Erythroblast (primary cell): ENCODE results near the gene MFSD2A.
A peak's percentile ranks its signal among the peaks of the same experiment; 100 is the strongest.
"Not testable (repeated sequence)": the region's sequence is repeated elsewhere in the genome, so short reads cannot be mapped to it uniquely, and the experiment has no call there.

Experiments used
- DNase-seq, 2 experiments: peaks; one replicate each; lab custom pipeline; 2025; lab: John Stamatoyannopoulos, UW
- GATA1 ChIP-seq: IDR thresholded peaks from 2 replicates; pipeline ENCODE4 v1.6.1; 2011; ENCODE audit warnings: low read depth, mild to moderate bottlenecking, control low read depth, low read length, moderate library complexity
- POLR2A ChIP-seq: IDR thresholded peaks from 2 replicates; pipeline ENCODE4 v1.6.1; 2011; ENCODE audit warnings: mild to moderate bottlenecking, low read length

MFSD2A gene

DNA sequence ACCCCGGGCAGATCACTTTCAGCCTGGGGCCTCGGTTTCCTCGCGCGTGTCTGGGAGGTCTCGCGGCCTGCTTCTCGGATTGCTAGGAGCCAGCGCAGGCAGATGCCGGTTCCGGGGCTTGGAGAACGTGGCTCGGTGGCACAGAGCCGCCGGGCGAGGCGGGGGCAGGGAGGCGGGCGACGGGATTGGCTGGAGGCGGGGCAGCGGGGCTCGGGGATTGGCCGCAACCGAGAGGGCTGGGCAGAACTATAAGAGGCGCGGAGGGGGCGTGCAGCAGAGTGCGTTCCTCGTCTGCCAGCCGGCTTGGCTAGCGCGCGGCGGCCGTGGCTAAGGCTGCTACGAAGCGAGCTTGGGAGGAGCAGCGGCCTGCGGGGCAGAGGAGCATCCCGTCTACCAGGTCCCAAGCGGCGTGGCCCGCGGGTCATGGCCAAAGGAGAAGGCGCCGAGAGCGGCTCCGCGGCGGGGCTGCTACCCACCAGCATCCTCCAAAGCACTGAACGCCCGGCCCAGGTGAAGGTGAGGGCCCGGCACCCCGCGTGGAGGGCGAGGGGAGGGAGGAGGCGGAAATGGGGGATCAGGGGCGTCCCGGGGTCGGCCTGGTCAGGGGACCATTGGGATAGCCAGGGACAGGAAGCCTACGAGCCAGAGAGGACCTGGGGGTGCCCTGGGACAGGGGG, at the start of gene MFSD2A:
Gene MFSD2A (plus strand): TSS at position 276 of the 677 bp plus-strand sequence. CDS start 148 bp downstream, at position 424.
- TF ChIP-seq GATA1, result no peak
- peak; percentile 52 for TF ChIP-seq POLR2A
- DNase-seq, result peak; percentile 71

- no peak for TF ChIP-seq GATA1
- no peak for TF ChIP-seq POLR2A
- no peak for DNase-seq
Measured at GRCh38 chr1:39905172-39905571, 49.8 kb upstream of the MFSD2A start.

DNA sequence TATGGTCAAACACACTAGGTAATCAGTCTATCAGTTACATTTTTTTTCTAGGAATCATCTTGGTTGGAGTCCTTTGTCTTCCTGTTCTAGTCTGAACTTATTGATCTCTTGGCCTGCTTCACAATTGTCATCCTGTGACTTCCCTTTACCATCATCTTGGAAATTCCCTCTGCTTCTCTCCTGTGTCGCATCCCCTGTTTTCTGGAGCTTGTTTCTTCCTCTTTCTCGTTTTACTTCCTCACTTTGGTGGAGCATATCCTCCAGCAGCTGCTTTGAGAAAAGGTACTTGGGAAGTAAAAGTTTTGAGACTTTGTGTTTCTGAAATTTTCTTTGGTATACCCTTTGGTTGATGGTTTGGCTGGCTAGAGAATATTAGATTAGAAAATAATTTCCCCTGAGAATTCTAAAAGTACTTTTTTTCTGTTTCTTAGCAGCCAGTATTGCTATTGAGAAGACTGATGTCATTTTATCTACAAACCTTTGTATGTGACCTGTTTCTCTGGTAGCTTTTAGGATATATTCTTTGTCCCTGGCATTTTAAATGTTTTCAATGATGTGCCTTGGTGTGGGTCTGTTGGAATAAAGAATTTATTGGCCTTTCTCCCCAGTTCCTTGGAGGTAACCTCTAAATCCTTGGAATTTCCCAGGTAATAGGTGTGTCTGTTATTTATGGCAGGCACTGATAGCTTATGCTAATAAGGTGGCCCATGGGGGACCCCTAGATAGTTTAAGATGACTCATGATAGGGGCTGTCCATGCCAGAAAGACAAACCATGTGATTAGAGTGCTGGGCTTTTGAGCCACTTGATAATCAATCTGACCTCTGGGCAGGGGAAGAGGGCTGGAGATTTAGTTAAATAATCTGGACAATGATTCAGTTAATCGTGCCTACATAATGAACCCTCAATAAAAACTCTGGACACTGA, 47.2 kb upstream of the MFSD2A start:
- no peak for DNase-seq
- TF ChIP-seq POLR2A (no peak), GATA1 (no peak)

DNA sequence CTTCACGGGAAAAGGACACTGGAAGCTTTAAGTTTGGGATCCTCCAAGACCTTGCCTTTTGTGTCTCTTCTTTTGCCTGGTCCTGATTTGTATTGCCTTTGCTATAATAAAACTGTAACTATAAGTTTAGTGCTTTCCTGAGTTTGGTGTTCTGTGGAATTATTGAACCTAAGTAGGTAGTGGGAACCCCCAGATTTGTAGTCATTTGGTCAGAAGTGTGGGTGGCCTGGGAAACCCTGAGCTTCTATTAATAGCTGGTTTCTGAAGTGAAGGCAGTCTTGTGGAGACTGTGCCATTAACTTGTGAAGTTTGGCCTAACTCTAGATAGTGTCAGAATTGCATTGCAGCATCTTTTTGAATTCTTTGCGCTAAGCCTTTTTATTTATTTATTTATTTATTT, 46.4 kb upstream of the MFSD2A start:
- DNase-seq, result no peak
- TF ChIP-seq POLR2A (no peak), GATA1 (no peak)

DNA sequence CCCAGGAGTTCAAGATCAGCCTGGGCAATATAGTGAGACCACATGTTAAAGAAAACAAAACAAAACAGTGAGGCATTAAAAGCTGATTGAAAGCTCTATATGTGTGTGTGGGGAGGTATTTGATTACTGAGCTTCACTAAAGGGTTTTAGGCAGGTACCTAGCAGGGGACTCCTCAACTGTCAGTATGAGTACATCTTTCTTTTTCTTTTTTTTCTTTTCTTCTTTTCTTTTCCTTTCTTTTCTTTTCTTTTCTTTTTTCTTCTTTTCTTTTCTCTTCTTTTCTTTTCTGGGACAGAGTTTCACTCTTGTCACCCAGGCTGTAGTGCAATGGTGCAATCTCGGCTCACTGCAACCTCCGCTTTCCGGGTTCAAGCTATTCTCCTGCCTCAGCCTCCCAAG, 44.7 kb upstream of the MFSD2A start:
- DNase-seq, result no peak

DNA sequence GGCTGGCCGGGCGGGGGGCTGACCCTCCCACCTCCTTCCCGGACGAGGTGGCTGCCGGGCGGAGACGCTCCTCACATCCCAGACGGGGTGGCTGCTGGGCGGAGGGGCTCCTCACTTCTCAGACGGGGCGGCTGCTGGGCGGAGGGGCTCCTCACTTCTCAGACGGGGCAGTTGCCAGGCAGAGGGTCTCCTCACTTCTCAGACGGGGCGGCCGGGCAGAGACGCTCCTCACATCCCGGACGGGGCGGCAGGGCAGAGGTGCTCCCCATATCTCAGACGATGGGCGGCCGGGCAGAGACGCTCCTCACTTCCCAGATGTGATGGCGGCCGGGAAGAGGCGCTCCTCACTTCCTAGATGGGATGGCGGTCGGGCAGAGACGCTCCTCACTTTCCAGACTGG, 41.8 kb upstream of the MFSD2A start:
- not testable (repeated sequence) for DNase-seq

More for the DNA sequence above, 44.7 kb upstream of the MFSD2A start:
- no peak for TF ChIP-seq POLR2A
- no peak for TF ChIP-seq GATA1

DNA sequence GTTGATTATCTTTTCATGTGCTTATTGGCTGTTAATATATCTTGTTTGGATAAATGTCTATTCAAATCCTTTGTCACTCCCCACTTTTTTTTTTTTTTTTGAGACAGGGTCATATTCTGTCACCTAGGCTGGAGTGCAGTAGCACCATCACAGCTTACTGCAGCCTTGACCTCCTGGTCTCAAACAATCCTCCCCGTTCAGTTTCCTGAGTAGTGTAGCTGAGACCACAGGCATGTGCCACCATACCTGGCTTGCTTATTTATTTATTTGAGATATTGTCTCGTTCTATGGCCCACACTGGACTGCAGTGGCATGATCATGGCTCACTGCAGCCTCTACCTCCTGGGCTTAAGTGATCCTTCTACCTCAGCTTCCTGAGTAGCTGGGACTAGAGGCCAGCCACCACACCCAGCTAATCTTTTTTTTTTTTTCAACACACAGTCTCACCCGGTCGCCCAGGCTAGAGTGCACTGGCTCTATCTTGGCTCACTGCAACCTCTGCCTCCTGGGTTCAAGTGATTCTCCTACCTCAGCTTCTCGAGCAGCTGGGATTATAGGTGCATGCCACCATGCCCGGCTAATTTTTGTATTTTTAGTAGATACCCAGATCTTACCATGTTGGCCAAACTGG, 39.3 kb upstream of the MFSD2A start:
- TF ChIP-seq GATA1 (no peak), POLR2A (no peak)
- DNase-seq, result no peak

DNA sequence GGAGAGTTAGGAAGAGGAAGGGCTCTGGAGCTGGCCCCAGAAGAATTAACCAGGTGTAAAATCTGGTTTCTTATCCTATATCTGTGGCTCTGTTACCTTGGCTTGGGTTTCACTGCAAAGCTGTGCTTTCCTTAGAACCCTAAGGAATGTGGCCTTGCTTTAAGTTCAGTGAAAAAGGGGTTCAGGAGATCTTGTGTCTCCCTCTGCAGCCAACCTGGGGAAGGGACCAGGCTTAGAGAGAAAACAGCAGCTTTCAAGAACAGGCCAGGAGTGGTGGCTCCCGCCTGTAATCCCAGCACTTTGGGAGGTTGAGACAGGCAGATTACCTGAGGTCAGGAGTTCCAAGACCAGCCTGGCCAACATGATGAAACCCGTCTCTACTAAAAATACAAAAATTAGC, 37.1 kb upstream of the MFSD2A start:
- TF ChIP-seq GATA1 (no peak), POLR2A (no peak)
- no peak for DNase-seq

GRCh38 chr1:39919545-39919944, 35.4 kb upstream of the MFSD2A start:
- peak; percentile 27 to 42 for DNase-seq
- no peak for TF ChIP-seq GATA1
- TF ChIP-seq POLR2A, result no peak

- DNase-seq, result no peak
- no peak for TF ChIP-seq POLR2A
- no peak for TF ChIP-seq GATA1
Measured at GRCh38 chr1:39922251-39922688, 32.7 kb upstream of the MFSD2A start.

DNA sequence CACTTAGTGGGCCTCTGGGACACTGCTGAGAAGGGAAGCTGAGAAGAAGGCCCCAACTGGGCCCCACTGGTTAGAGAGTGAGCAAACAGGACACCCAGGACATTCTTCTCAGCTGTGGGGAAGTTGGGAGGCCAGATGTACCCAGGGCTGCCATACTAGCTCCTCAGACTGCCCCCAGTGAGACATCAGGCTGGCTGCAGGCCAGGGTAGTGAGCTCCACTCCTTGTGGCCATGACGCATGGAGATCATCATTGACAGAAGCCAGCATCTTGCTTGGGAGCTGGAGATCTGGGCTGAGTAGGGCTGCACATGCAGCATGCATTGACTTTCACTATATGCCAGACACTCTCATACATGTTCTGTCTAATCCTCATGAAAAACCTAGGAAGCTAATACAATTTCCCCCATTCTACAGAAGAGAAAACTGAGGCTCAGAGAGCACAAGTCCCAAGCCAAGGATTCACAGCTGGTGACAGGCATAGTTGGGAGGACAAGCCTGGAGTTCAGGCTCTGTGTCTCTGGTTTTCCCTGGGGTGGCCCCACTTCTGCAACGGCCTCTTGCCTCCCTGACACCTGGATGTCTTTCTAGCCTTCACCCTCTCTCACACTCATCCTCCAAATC, 29.1 kb upstream of the MFSD2A start:
- DNase-seq, result no peak
- TF ChIP-seq POLR2A (no peak), GATA1 (no peak)

- DNase-seq, result no peak
- no peak for TF ChIP-seq GATA1
- no peak for TF ChIP-seq POLR2A
Measured at GRCh38 chr1:39926343-39926793, 28.6 kb upstream of the MFSD2A start.

DNA sequence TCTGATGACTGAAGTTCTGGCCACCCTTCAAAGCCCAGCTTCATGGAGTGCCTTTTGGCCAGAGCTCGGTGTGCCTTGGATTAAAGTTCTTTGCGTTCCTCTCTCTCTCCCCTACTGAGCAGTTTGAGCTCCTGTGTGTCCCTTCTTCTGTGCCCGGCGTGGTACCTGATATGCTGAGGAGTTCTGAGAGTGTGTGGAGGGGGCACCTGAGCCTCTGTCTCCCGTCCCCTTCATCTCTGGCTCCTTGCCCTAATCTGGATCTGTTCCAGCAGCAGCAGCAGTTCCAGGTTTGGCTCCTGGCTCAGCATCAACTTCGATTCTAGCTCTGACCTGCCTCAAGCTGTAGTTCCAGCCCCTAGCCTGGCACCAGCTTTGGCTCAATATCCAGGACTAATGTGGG, 28.1 kb upstream of the MFSD2A start:
- TF ChIP-seq POLR2A (no peak), GATA1 (no peak)
- no peak for DNase-seq

- TF ChIP-seq POLR2A (no peak), GATA1 (no peak)
- DNase-seq, result no peak
Measured at GRCh38 chr1:39927538-39927937, 27.4 kb upstream of the MFSD2A start.
